D721Med (cell line): ENCODE data around the gene SSR2.

Source experiments
- DNase-seq: peaks from one replicate; pipeline ENCODE4 v3.0.0; 2011; ENCODE audit warnings: low spot score; ENCODE audit not compliant: insufficient read length
- FAIRE-seq: peaks from 2 replicates; lab custom pipeline; 2011; peaks lifted over from hg19 to GRCh38; lab: Jason Lieb, UNC
- CTCF ChIP-seq: IDR thresholded peaks from 2 replicates; pipeline ENCODE4 v1.5.1; 2012; ENCODE audit warnings: mild to moderate bottlenecking, control low read depth; ENCODE audit not compliant: insufficient read depth; ENCODE audit errors: missing control alignments

The SSR2 gene

GRCh38 chr1:156004843-156005584 lies 15.7 kb downstream of the SSR2 start:
- FAIRE-seq: no peak
- TF ChIP-seq CTCF: no peak
- no peak for DNase-seq

GRCh38 chr1:156003923-156004188 lies 16.9 kb downstream of the SSR2 start:
- FAIRE-seq (no peak), DNase-seq (no peak)
- no peak for TF ChIP-seq CTCF

- FAIRE-seq (no peak), DNase-seq (no peak)
- TF ChIP-seq CTCF: no peak
Measured at GRCh38 chr1:156002188-156002911, 18.4 kb downstream of the SSR2 start.

- DNase-seq: no peak
- peak; percentile 30 for TF ChIP-seq CTCF
- FAIRE-seq: no peak
Measured at GRCh38 chr1:156001662-156002171, 19.0 kb downstream of the SSR2 start.

GRCh38 chr1:156001021-156001661 lies 19.6 kb downstream of the SSR2 start:
- DNase-seq: no peak
- no peak for FAIRE-seq
- no peak for TF ChIP-seq CTCF

- DNase-seq (no peak), FAIRE-seq (no peak)
- TF ChIP-seq CTCF: no peak
Measured at GRCh38 chr1:155999964-156000363, 20.8 kb downstream of the SSR2 start.
